H1 (cell line): ENCODE measurements around the gene COQ5. TPM values are rescaled to one million over a fixed set of nuclear protein-coding genes. Genes with fewer than 3 reads are reported as not detected.

Experiments used
- CTCF ChIA-PET: fragments of 300-600 bp; sonication (Branson Sonifier 250); formaldehyde crosslinking; loops from one replicate; lab custom pipeline; 2021; ENCODE audit not compliant: partially characterized antibody; lab: Charles Lee
- POLR2A ChIA-PET: fragments of 300-600 bp; sonication (Branson Sonifier 250); formaldehyde crosslinking; loops from one replicate; lab custom pipeline; 2021; ENCODE audit warnings: inconsistent platforms; ENCODE audit not compliant: partially characterized antibody; lab: Charles Lee
- DNase-seq, 2 experiments: peaks; one replicate each; pipeline versions ENCODE4 v3.0.0 to v3.0.0-alpha.2; 2010 to 2022; ENCODE audit warnings: low spot score in 2 of 2, low read depth in 1 of 2, mixed read lengths in 1 of 2
- FAIRE-seq: peaks from 2 replicates; lab custom pipeline; 2011; peaks lifted over from hg19 to GRCh38; lab: Jason Lieb, UNC
- H2AFZ ChIP-seq: 2 replicates; pipeline ENCODE4 v1.8.1; 2012; ENCODE audit warnings: low read length, inconsistent platforms
- H2AK5ac ChIP-seq: 2 replicates; pipeline ENCODE4 v1.6.1; 2013; ENCODE audit warnings: low read depth, low read length
- H2BK120ac ChIP-seq: replicated peaks from 2 replicates; pipeline ENCODE3; 2013; ENCODE audit warnings: low read depth, low read length, inconsistent platforms
- H2BK12ac ChIP-seq: 2 replicates; pipeline ENCODE4 v1.6.1; 2013; ENCODE audit warnings: low read depth, low read length
- H2BK15ac ChIP-seq: 2 replicates; pipeline ENCODE4 v1.6.1; 2013; ENCODE audit warnings: low read length
- H2BK20ac ChIP-seq: 2 replicates; pipeline ENCODE4 v1.6.1; 2013; ENCODE audit warnings: low read length
- H2BK5ac ChIP-seq: 2 replicates; pipeline ENCODE4 v1.6.1; 2013; ENCODE audit warnings: low read depth, low read length
- H3K14ac ChIP-seq: 2 replicates; pipeline ENCODE4 v1.6.1; 2013; ENCODE audit warnings: inconsistent platforms; ENCODE audit not compliant: insufficient read length
- H3K18ac ChIP-seq: 2 replicates; pipeline ENCODE4 v1.6.1; 2013; ENCODE audit warnings: low read length; ENCODE audit errors: extremely low read depth
- H3K23ac ChIP-seq: 2 replicates; pipeline ENCODE4 v1.6.1; 2013; ENCODE audit warnings: inconsistent platforms; ENCODE audit not compliant: insufficient read length
- H3K23me2 ChIP-seq: 2 replicates; pipeline ENCODE4 v1.6.1; 2013; ENCODE audit warnings: low read depth, low read length
- H3K27ac ChIP-seq: 2 replicates; pipeline ENCODE4 v1.6.1; 2011; ENCODE audit warnings: low read depth, low read length, inconsistent platforms
- H3K27me3 ChIP-seq, 4 experiments: replicated peaks in 1 of 4; 1 replicate in 1 of 4; 2 replicates in 3 of 4; pipeline versions ENCODE4 v1.6.1 to v1.8.1; 2011 to 2013; ENCODE audit warnings: low read length in 3 of 4, mild to moderate bottlenecking in 3 of 4, inconsistent platforms in 2 of 4, mixed read lengths in 2 of 4, moderate library complexity in 1 of 4; ENCODE audit not compliant: control insufficient read depth in 3 of 4, insufficient read depth in 3 of 4; ENCODE audit errors: extremely low read depth in 1 of 4
- H3K36me3 ChIP-seq, 4 experiments: 2 replicates each; pipeline versions ENCODE4 v1.6.1 to v1.8.1; 2011 to 2013; ENCODE audit warnings: mild to moderate bottlenecking in 4 of 4, low read length in 3 of 4, moderate library complexity in 2 of 4, control low read depth in 1 of 4, inconsistent platforms in 1 of 4; ENCODE audit not compliant: insufficient read depth in 4 of 4, control insufficient read depth in 2 of 4
- H3K4ac ChIP-seq: replicated peaks from 2 replicates; pipeline ENCODE3; 2013; ENCODE audit warnings: low read length, low read depth, mixed read lengths, inconsistent platforms; ENCODE audit not compliant: insufficient read length
- H3K4me1 ChIP-seq, 4 experiments: replicated peaks in 1 of 4; 1 replicate in 1 of 4; 2 replicates in 3 of 4; pipeline versions ENCODE4 v1.6.1 to v1.8.1; 2011 to 2013; ENCODE audit warnings: low read length in 3 of 4, inconsistent platforms in 2 of 4, mixed read lengths in 1 of 4; ENCODE audit not compliant: insufficient read depth in 4 of 4, control insufficient read depth in 3 of 4
- H3K4me2 ChIP-seq, 2 experiments: 2 replicates each; pipeline versions ENCODE4 v1.6.1 to v1.8.1; 2011 to 2013; ENCODE audit warnings: low read depth in 2 of 2, low read length in 2 of 2, control low read depth in 1 of 2, inconsistent platforms in 1 of 2, mild to moderate bottlenecking in 1 of 2; ENCODE audit not compliant: insufficient read depth in 1 of 2
- H3K4me3 ChIP-seq, 4 experiments: fragments of 200-600, 300-600 bp in 1 of 4; sonication (generic), shearing (Covaris generic), sonication (Bioruptor Twin) in 1 of 4; 2 replicates each; pipeline versions ENCODE4 v1.5.1 to v1.8.1; 2011 to 2016; ENCODE audit warnings: low read length in 4 of 4, low read depth in 3 of 4, control low read depth in 2 of 4, inconsistent platforms in 2 of 4, mild to moderate bottlenecking in 2 of 4, mixed read lengths in 1 of 4, moderate library complexity in 1 of 4; ENCODE audit not compliant: insufficient read depth in 2 of 4; ENCODE audit errors: extremely low read depth in 1 of 4
- H3K56ac ChIP-seq: replicated peaks from 2 replicates; pipeline ENCODE3; 2013; ENCODE audit warnings: low read depth, mild to moderate bottlenecking, mixed read lengths, low read length, inconsistent platforms; ENCODE audit not compliant: insufficient read length
- H3K79me1 ChIP-seq: 2 replicates; pipeline ENCODE4 v1.6.1; 2013; ENCODE audit warnings: low read depth, low read length, control low read depth
- H3K79me2 ChIP-seq, 2 experiments: 2 replicates each; pipeline versions ENCODE4 v1.6.1 to v1.8.1; 2012 to 2013; ENCODE audit warnings: low read length in 2 of 2, mild to moderate bottlenecking in 2 of 2, inconsistent platforms in 1 of 2; ENCODE audit not compliant: insufficient read depth in 2 of 2, control insufficient read depth in 1 of 2
- H3K9ac ChIP-seq, 4 experiments: replicated peaks in 1 of 4; 1 replicate in 1 of 4; 2 replicates in 3 of 4; pipeline versions ENCODE4 v1.6.1 to v1.8.1; 2011 to 2013; ENCODE audit warnings: low read depth in 3 of 4, low read length in 3 of 4, control low read depth in 2 of 4, mild to moderate bottlenecking in 2 of 4, moderate library complexity in 2 of 4, inconsistent platforms in 1 of 4; ENCODE audit errors: extremely low read depth in 1 of 4
- H3K9me3 ChIP-seq, 2 experiments: 2 replicates each; pipeline versions ENCODE4 v1.6.1 to v1.8.1; 2012 to 2013; ENCODE audit warnings: mild to moderate bottlenecking in 2 of 2, moderate library complexity in 2 of 2, control low read depth in 1 of 2, inconsistent platforms in 1 of 2, low read depth in 1 of 2, low read length in 1 of 2, mixed read lengths in 1 of 2; ENCODE audit not compliant: insufficient read depth in 2 of 2
- H4K20me1 ChIP-seq, 2 experiments: replicated peaks in 1 of 2; 2 replicates each; pipeline versions ENCODE3 to v1.8.1; 2011 to 2013; ENCODE audit warnings: inconsistent platforms in 2 of 2, low read length in 2 of 2, mild to moderate bottlenecking in 1 of 2; ENCODE audit not compliant: insufficient read depth in 2 of 2, control insufficient read depth in 1 of 2
- H4K5ac ChIP-seq: 2 replicates; pipeline ENCODE4 v1.6.1; 2013; ENCODE audit warnings: low read length, low read depth, mixed read lengths, inconsistent platforms; ENCODE audit not compliant: insufficient read length
- H4K8ac ChIP-seq: 2 replicates; pipeline ENCODE4 v1.8.0; 2013; ENCODE audit warnings: mild to moderate bottlenecking, moderate library complexity, low read length, inconsistent platforms; ENCODE audit not compliant: insufficient read depth; ENCODE audit errors: extremely low read depth
- H4K91ac ChIP-seq: replicated peaks from 2 replicates; pipeline ENCODE3; 2013; ENCODE audit warnings: low read length, mixed read lengths, inconsistent platforms; ENCODE audit not compliant: insufficient read length
- CREB1 ChIP-seq: IDR thresholded peaks from 2 replicates; pipeline ENCODE4 v1.6.1; 2012; ENCODE audit warnings: inconsistent platforms
- EP300 ChIP-seq, 2 experiments: IDR thresholded peaks; 1 replicate in 1 of 2; 2 replicates in 1 of 2; pipeline ENCODE4 v1.6.1; 2011 to 2012; ENCODE audit warnings: low read depth in 2 of 2, low read length in 2 of 2, mild to moderate bottlenecking in 2 of 2, borderline replicate concordance in 1 of 2, inconsistent platforms in 1 of 2, moderate library complexity in 1 of 2
- FOSL1 ChIP-seq: IDR thresholded peaks from 2 replicates; pipeline ENCODE4 v1.6.1; 2011; ENCODE audit warnings: mild to moderate bottlenecking, low read depth, low read length, moderate library complexity; ENCODE audit not compliant: insufficient read depth
- GTF2F1 ChIP-seq: IDR thresholded peaks from 2 replicates; pipeline ENCODE4 v1.6.1; 2012; ENCODE audit warnings: low read depth, low read length, improper control_type of control experiment, borderline replicate concordance
- HDAC6 ChIP-seq: IDR thresholded peaks from one replicate; pipeline ENCODE4 v1.7.1; 2012; ENCODE audit warnings: low read depth, mild to moderate bottlenecking, inconsistent platforms, low read length, moderate library complexity
- RNF2 ChIP-seq: fragments of 200-900, 300-1000 bp; sonication (generic); IDR thresholded peaks from 2 replicates; pipeline ENCODE4 v1.7.1; 2016; ENCODE audit warnings: borderline replicate concordance, low read depth, mild to moderate bottlenecking, antibody characterized with exemption, low read length; ENCODE audit not compliant: poor library complexity, severe bottlenecking; ENCODE audit errors: missing control alignments
- SUZ12 ChIP-seq: fragments of 200-600 bp; sonication (generic); IDR thresholded peaks from 2 replicates; pipeline ENCODE4 v1.6.1; 2012; ENCODE audit warnings: mild to moderate bottlenecking, inconsistent platforms, low read length, moderate library complexity, mixed read lengths
- WGBS, 2 experiments: shearing (Covaris generic) in 1 of 2; methylation state at CpG; one replicate each; pipeline versions ENCODE4 v1.1.6 to v1.1.7; 2013 to 2015; ENCODE audit warnings: low lambda C conversion rate in 2 of 2, mixed read lengths in 2 of 2, inconsistent platforms in 1 of 2, low coverage in 1 of 2, missing lambda C conversion rate in 1 of 2; ENCODE audit not compliant: insufficient replicate concordance in 2 of 2, insufficient coverage in 1 of 2, insufficient read length in 1 of 2; ENCODE audit errors: extremely low coverage in 1 of 2, missing lambda C conversion rate in 1 of 2; 5-methylcytosine and 5-hydroxymethylcytosine counted together
- polyA plus RNA-seq, 7 experiments: library from polyadenylated mRNA; depleted of rRNA in 3 of 7; stranded (reverse) in 5 of 7; unstranded in 2 of 7; fragments of >200 nt in 5 of 7; fragments of 200-250 nt in 2 of 7; gene quantifications; 1 replicate in 5 of 7; 2 replicates in 1 of 7; 4 replicates in 1 of 7; pipeline versions ENCODE4 v1.2.1 to v1.2.3, GENCODE V29; 2011 to 2013; ENCODE audit warnings: missing spikeins in 2 of 7, mixed read lengths in 2 of 7
- total RNA-seq: library from RNA; stranded (reverse); fragmentation: NEBNext Ultra II Directional; extraction: Animal tissue kit (Norgen Biotek cat#: 25700); gene quantifications from 2 replicates; pipeline ENCODE4 v1.2.1, GENCODE V29; 2021

Gene COQ5
- total and polyA plus RNA-seq, 2 of the 8 experiments (the other 6 are each of a cell fraction or from before 2014, with no cell fraction given) = 35.1 to 35.8 TPM

DNA sequence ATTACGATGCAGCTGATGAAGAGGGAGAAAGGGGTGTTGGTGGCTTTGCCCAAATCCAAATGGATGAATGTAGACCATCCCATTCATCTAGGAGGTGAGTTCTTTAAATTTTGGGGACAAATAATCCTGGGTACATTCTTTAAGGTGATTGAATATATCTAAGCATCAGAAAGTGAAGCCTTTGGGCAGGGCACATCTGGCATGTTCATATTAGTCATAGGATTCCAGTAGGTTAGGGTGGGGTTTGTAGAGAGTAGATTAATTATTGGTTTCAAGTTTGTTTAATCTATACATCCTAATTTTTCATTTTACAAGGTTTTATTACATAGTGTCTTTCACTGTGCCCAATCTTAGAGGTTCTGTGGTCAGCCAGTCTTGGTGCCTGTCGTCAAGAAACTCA, 28.6 kb upstream of the COQ5 start:
- H3K36me3 ChIP-seq = peaks cover 17 to 60% (median 45%) of the 10 kb centered on the region in 4 experiments
- no peaks in the 10 kb centered on the region for H3K23me2 ChIP-seq
- CTCF ChIA-PET = interaction anchor here (0.6 kb wide), 1 partner anchor 86 kb away, joined by 3 read pairs; no protein-coding TSS in a partner anchor

More for the DNA sequence above, 28.6 kb upstream of the COQ5 start:
- Histone ChIP-seq H2BK12ac (no peak overlapping the region), H3K79me1 (no peaks in the 10 kb centered on the region; the same call in 1 of the 2 replicates), H4K5ac (no peak overlapping the region), H2AK5ac (no peak overlapping the region), H2BK15ac (no peak overlapping the region), H3K23ac (no peak overlapping the region), H4K20me1 (peaks cover 3 to 9% of the 10 kb centered on the region in 2 experiments), H4K8ac (no peak overlapping the region), H3K4me3 (no peak overlapping the region), H3K9ac (no peak overlapping the region), H3K14ac (no peak overlapping the region), H3K4ac (no peak overlapping the region), H2AFZ (no peak overlapping the region), H2BK20ac (no peak overlapping the region), H3K79me2 (no peaks in the 10 kb centered on the region), H3K56ac (no peak overlapping the region), H3K9me3 (no peaks in the 10 kb centered on the region), H2BK120ac (no peak overlapping the region), H3K4me2 (no peak overlapping the region), H3K4me1 (no peaks in the 10 kb centered on the region), H3K27me3 (no peaks in the 10 kb centered on the region), H3K18ac (no peak overlapping the region), H2BK5ac (no peak overlapping the region), H3K27ac (no peak overlapping the region), H4K91ac (no peak overlapping the region)
- 92% methylated on average over 2 of the region's 2 CpGs; no CpG with 5 or more reads in 1 of the 2 experiments for WGBS, 2 experiments
- POLR2A ChIA-PET = no interaction called here
- no peak for DNase-seq
- no peak for TF ChIP-seq RNF2
- no peak for TF ChIP-seq EP300 (IDR thresholded peaks at IDR 0.05; ENCODE audit: borderline replicate concordance in 1 of 2, low read depth in 2 of 2, low read length in 2 of 2)
- TF ChIP-seq GTF2F1 = no peak
- no peak for TF ChIP-seq SUZ12
- TF ChIP-seq FOSL1 = no peak
- no peak for TF ChIP-seq CREB1
- no peak for TF ChIP-seq HDAC6
- no peak for FAIRE-seq
